ENCODE data around the gene TMCO4.

Gene TMCO4

GRCh38 chr1:19712928-19713327, 86.8 kb downstream of the TMCO4 start:
- DNase-seq = no peak

GRCh38 chr1:19710825-19711611, 88.7 kb downstream of the TMCO4 start:
- no peak for DNase-seq

GRCh38 chr1:19709260-19709793, 90.4 kb downstream of the TMCO4 start:
- no peak for DNase-seq

- no peak for DNase-seq
Measured at GRCh38 chr1:19708567-19709110, 91.1 kb downstream of the TMCO4 start.

- DNase-seq = no peak
Measured at GRCh38 chr1:19706136-19706535, 93.6 kb downstream of the TMCO4 start.

GRCh38 chr1:19705464-19705863, 94.3 kb downstream of the TMCO4 start:
- DNase-seq = no peak

- DNase-seq = peak; percentile 54
Measured at GRCh38 chr1:19704247-19705113, 95.2 kb downstream of the TMCO4 start.

- DNase-seq = no peak
Measured at GRCh38 chr1:19703280-19703679, 96.4 kb downstream of the TMCO4 start.

- no peak for DNase-seq
Measured at GRCh38 chr1:19700079-19700777, 99.5 kb downstream of the TMCO4 start.

- DNase-seq = no peak
Measured at GRCh38 chr1:19698181-19698580, 101.5 kb downstream of the TMCO4 start.

GRCh38 chr1:19696820-19697219, 102.9 kb downstream of the TMCO4 start:
- no peak for DNase-seq

GRCh38 chr1:19695772-19696171, 103.9 kb downstream of the TMCO4 start:
- no peak for DNase-seq

- no peak for DNase-seq
Measured at GRCh38 chr1:19694298-19694697, 105.4 kb downstream of the TMCO4 start.

GRCh38 chr1:19690342-19690741, 109.4 kb downstream of the TMCO4 start:
- DNase-seq = no peak

- DNase-seq = no peak
Measured at GRCh38 chr1:19689856-19690255, 109.9 kb downstream of the TMCO4 start.

- DNase-seq = no peak
Measured at GRCh38 chr1:19689085-19689757, 110.5 kb downstream of the TMCO4 start.

GRCh38 chr1:19688041-19688842, 111.5 kb downstream of the TMCO4 start:
- DNase-seq = peak; percentile 30

- DNase-seq = no peak
Measured at GRCh38 chr1:19687414-19687813, 112.3 kb downstream of the TMCO4 start.

GRCh38 chr1:19685994-19686393, 113.7 kb downstream of the TMCO4 start:
- no peak for DNase-seq

- no peak for DNase-seq
Measured at GRCh38 chr1:19684677-19685076, 115.0 kb downstream of the TMCO4 start.

GRCh38 chr1:19683351-19683750, 116.4 kb downstream of the TMCO4 start:
- DNase-seq = no peak

Measured in activated gamma-delta T cell treated with Interleukin-2 at 50 U/mL for 16 hours (primary cell).